ENCODE measurements around the gene TRMT1. TPM values are rescaled to one million over a fixed set of nuclear protein-coding genes. Genes with fewer than 3 reads are reported as not detected.

Gene TRMT1
- total RNA-seq, 1 donor from 2014 or later = 17.3 TPM

DNA sequence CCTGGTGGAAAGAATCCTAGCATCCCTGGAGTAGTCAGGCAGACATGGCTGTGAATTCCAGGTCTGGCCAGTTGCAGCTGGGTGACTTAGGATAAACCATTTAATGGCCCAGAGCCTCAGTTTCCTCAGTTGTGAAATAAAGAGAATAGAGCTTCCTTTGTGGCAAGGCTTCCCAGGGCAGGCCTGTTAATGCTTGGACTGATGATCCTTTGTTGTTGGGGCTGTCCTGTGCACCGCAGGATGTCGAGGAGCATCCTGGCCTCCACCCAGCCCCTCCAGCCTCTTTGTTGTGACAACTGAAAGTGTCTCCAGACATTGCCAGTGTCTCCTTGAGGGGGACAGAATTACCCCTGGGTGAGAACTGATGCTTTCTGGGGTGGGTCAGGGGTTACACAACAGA, 30.2 kb downstream of the TRMT1 start:
- TF ChIP-seq, protein P1, sequence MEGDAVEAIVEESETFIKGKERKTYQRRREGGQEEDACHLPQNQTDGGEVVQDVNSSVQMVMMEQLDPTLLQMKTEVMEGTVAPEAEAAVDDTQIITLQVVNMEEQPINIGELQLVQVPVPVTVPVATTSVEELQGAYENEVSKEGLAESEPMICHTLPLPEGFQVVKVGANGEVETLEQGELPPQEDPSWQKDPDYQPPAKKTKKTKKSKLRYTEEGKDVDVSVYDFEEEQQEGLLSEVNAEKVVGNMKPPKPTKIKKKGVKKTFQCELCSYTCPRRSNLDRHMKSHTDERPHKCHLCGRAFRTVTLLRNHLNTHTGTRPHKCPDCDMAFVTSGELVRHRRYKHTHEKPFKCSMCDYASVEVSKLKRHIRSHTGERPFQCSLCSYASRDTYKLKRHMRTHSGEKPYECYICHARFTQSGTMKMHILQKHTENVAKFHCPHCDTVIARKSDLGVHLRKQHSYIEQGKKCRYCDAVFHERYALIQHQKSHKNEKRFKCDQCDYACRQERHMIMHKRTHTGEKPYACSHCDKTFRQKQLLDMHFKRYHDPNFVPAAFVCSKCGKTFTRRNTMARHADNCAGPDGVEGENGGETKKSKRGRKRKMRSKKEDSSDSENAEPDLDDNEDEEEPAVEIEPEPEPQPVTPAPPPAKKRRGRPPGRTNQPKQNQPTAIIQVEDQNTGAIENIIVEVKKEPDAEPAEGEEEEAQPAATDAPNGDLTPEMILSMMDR (IDR thresholded peaks at IDR 0.05) = no peak
- intact Hi-C loops (cut with DNase I) = no loop called here
- H3K4me1 ChIP-seq = peaks cover 34 to 50% of the 10 kb centered on the region in 2 donors
- peaks cover 16 to 20% of the 10 kb centered on the region in 2 donors for H3K36me3 ChIP-seq
- H3K9me3 ChIP-seq = no peaks in the 10 kb centered on the region
- DNase-seq (ENCODE audit: low spot score in 2 of 2) = peak in 1 of 2 donors; percentile 54
- no peak overlapping the region for H3K4me3 ChIP-seq
- no peaks in the 10 kb centered on the region for H3K27me3 ChIP-seq
- H3K27ac ChIP-seq = peak overlapping the region; percentile 93 to 94

DNA sequence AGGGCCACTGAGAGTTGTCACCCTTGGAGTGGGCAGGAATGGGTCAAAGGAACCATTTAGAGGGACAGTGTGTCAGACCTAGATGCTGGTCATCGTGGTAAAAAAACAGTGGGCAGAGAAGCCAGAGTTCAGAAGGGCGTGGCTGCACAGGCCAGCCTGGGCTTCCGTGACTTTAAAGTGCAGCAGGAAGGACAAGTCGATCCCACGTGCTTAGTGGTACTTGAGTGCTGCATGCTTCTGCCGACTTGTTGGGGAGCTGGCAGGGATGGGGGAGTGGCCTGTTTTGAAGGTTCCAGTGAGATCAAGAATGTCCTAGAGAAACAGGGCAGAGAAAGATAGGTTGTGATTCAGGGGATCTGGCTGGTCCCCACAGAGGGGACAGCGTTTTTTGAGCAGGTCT, 30.9 kb downstream of the TRMT1 start:
- intact Hi-C loops (cut with DNase I) = no loop called here
- Histone ChIP-seq H3K9me3 (no peaks in the 10 kb centered on the region), H3K36me3 (peaks cover 16 to 21% of the 10 kb centered on the region in 2 donors), H3K4me3 (no peak overlapping the region), H3K4me1 (peaks cover 30 to 45% of the 10 kb centered on the region in 2 donors), H3K27me3 (no peaks in the 10 kb centered on the region), H3K27ac (peak overlapping the region; percentile 93 to 94)
- TF ChIP-seq, protein P1 (IDR thresholded peaks at IDR 0.05) = no peak
- no peak for DNase-seq (ENCODE audit: low spot score in 2 of 2)

DNA sequence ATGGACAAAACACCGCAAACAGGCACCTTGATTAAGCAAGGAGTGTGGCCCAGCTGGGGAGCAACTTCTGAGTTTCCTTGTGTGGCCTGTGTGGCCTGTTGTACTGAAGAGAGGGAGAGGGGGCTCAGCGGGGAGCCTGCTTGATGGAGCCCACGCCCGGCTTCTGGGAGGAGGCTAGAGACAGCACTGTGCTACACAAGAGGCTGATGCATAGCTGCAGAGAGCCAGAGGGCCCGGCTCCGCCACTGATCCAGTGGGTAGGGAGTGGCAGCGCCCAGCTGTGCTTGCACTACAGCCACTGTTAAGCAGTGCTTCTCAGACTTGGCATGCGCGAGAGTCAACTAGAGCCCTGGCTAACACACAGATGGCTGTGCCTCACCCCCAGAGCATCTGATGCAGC, 32.9 kb downstream of the TRMT1 start:
- Histone ChIP-seq H3K36me3 (peaks cover 17 to 21% of the 10 kb centered on the region in 2 donors), H3K27me3 (no peaks in the 10 kb centered on the region), H3K4me3 (no peak overlapping the region), H3K4me1 (peaks cover 21 to 42% of the 10 kb centered on the region in 2 donors), H3K9me3 (no peaks in the 10 kb centered on the region), H3K27ac (peak overlapping the region; percentile 67 to 94)
- intact Hi-C loops (cut with DNase I) = no loop called here
- DNase-seq (ENCODE audit: low spot score in 2 of 2) = no peak
- TF ChIP-seq, protein P1 (IDR thresholded peaks at IDR 0.05) = no peak

DNA sequence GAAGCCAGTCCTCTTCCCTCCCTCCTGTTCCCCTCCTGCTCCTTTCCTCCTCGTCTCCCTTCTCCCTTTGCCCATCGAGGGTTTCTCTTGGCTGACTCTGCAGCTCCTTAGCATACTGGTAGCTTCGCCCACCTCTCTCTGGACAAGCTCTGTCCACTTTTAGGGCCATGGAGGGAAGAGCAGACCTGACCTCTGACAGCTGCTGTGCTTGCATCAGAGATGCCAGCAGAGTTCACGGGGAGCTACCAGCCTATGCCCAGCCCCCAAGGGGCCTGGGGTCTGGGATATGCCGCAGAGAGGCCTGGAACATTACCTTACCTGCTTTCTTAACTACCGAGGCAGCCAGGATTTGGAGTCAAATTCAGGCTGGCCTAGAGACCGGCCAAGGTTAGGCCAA, 33.5 kb downstream of the TRMT1 start:
- H3K27me3 ChIP-seq = no peaks in the 10 kb centered on the region
- DNase-seq (ENCODE audit: low spot score in 2 of 2) = no peak
- peak overlapping the region; percentile 67 to 94 for H3K27ac ChIP-seq
- TF ChIP-seq, protein P1 (IDR thresholded peaks at IDR 0.05) = no peak
- H3K36me3 ChIP-seq = peaks cover 15 to 21% of the 10 kb centered on the region in 2 donors
- intact Hi-C loops (cut with DNase I) = no loop called here
- peaks cover 25 to 48% of the 10 kb centered on the region in 2 donors for H3K4me1 ChIP-seq
- H3K4me3 ChIP-seq = no peak overlapping the region
- no peaks in the 10 kb centered on the region for H3K9me3 ChIP-seq

DNA sequence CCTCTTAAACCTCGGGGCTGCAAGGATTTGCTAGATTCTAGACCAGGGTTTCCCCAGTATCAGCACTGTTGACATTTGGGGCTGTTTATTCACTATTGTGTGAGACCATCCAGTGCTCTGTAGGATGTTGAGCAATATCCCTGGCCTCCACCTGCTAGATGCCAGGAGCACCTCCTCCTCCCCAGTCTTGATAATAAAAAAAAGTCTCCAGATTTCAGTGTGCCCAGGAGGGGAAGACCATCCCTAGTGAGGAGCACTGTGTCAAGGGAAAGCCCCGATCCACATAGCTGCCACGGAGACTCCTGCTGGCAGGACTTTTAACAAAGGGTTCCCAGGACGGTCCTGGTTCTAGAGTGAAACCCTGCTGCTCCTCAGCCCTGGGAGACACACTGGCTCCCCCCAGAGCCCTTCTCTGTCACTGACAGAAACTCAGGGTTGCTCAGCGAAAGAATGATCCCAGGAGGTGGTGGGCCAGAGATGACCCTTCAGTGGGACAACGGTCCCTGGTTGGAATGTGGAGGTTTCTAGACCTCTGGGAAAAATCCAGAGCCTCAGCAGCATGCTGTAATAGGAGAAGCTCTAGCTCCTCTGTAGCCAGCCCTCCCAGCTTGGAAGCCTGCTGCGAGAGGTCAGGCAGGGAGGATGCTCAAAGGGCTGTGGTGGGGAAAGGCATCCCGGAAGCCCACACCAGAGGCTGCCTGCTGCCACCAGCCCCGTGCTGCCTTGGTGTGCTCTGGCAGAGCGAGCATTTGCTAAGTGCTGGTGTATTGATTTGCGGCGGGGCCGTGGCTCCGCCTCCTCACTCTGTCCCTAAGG, 34.1 kb downstream of the TRMT1 start:
- H3K27me3 ChIP-seq = no peaks in the 10 kb centered on the region
- H3K27ac ChIP-seq = peak overlapping the region; percentile 67 to 94
- no peak for DNase-seq (ENCODE audit: low spot score in 2 of 2)
- H3K4me1 ChIP-seq = peaks cover 30 to 52% of the 10 kb centered on the region in 2 donors
- peaks cover 12 to 21% of the 10 kb centered on the region in 2 donors for H3K36me3 ChIP-seq
- TF ChIP-seq, protein P1 (IDR thresholded peaks at IDR 0.05) = peak; percentile 28 to 56 (median 40)
- no peak overlapping the region for H3K4me3 ChIP-seq
- intact Hi-C loops (cut with DNase I) = no loop called here
- H3K9me3 ChIP-seq = no peaks in the 10 kb centered on the region

All from ascending aorta (tissue), 2 donors.